Lower leg skin (tissue), 4 donors: ENCODE measurements around the gene INSIG2. TPM values are rescaled to one million over a fixed set of nuclear protein-coding genes. Genes with fewer than 3 reads are reported as not detected.

Experiments used
- DNase-seq, 2 donors: peaks; one replicate each; pipeline ENCODE4 v3.0.0-alpha.2; 2019; ENCODE audit warnings: low spot score in 2 of 2
- H3K4me3 ChIP-seq: fragments of 200-600 bp; sonication (generic); 2 replicates; pipeline ENCODE4 v1.5.1; 2017; ENCODE audit warnings: mild to moderate bottlenecking, low read depth; ENCODE audit not compliant: poor library complexity, severe bottlenecking
- CTCF ChIP-seq, 3 donors: fragments of 450-650 bp; IDR thresholded peaks; one replicate each; pipeline ENCODE4 v1.5.1; 2016; ENCODE audit warnings: antibody characterized with exemption in 3 of 3, mild to moderate bottlenecking in 3 of 3, moderate library complexity in 2 of 3
- POLR2A ChIP-seq, 2 donors: fragments of 450-650 bp; IDR thresholded peaks; one replicate each; pipeline ENCODE4 v1.6.1; 2016 to 2017; ENCODE audit warnings: antibody characterized with exemption in 2 of 2, mild to moderate bottlenecking in 1 of 2, moderate library complexity in 1 of 2
- WGBS, 2 donors: methylation state at CpG; one replicate each; pipeline ENCODE4 v1.1.5; 2018; 5-methylcytosine and 5-hydroxymethylcytosine counted together
- intact Hi-C: fragments of 100-400 bp; cut with DNase I; formaldehyde crosslinking; loops from one replicate; pipeline ENCODE4 v1.15.0; 2023; ENCODE audit warnings: low total_unique reads
- total RNA-seq, 4 donors: library from RNA; depleted of rRNA; stranded (reverse); fragments of >200 nt; gene quantifications; one replicate each; pipeline ENCODE4 v1.1.0, GENCODE V29; 2016

INSIG2 gene
- total RNA-seq, 4 donors from 2014 or later, result 11.6 to 13.6 (median 12.5) TPM

GRCh38 chr2:118062048-118062447 lies 26.2 kb upstream of the INSIG2 start:
- intact Hi-C loops, result no loop called here
- no peak overlapping the region for H3K4me3 ChIP-seq
- TF ChIP-seq CTCF (IDR thresholded peaks at IDR 0.05) (no peak), POLR2A (IDR thresholded peaks at IDR 0.05) (no peak)
- no peak for DNase-seq

- intact Hi-C loops, result no loop called here
- no peak for DNase-seq
- no peak for TF ChIP-seq POLR2A (IDR thresholded peaks at IDR 0.05)
- no peak for TF ChIP-seq CTCF (IDR thresholded peaks at IDR 0.05)
- 48 to 83% methylated on average over 2 of the region's 2 CpGs for WGBS, 2 donors
- H3K4me3 ChIP-seq, result no peak overlapping the region
Observed at GRCh38 chr2:118062669-118063068, 25.6 kb upstream of the INSIG2 start.

GRCh38 chr2:118065015-118065706 lies 23.1 kb upstream of the INSIG2 start:
- H3K4me3 ChIP-seq, result no peak overlapping the region
- intact Hi-C loops, result no loop called here
- no peak for DNase-seq
- WGBS, 2 donors, result 57 to 65% methylated on average over 5 of the region's 5 CpGs
- TF ChIP-seq POLR2A (IDR thresholded peaks at IDR 0.05) (no peak), CTCF (IDR thresholded peaks at IDR 0.05) (no peak)

GRCh38 chr2:118065921-118066511 lies 22.3 kb upstream of the INSIG2 start:
- TF ChIP-seq POLR2A (IDR thresholded peaks at IDR 0.05) (no peak), CTCF (IDR thresholded peaks at IDR 0.05) (no peak)
- intact Hi-C loops, result no loop called here
- DNase-seq, result no peak
- WGBS, 2 donors, result 77 to 81% methylated on average over 8 of the region's 8 CpGs
- H3K4me3 ChIP-seq, result no peak overlapping the region

- H3K4me3 ChIP-seq, result no peak overlapping the region
- TF ChIP-seq POLR2A (IDR thresholded peaks at IDR 0.05) (no peak), CTCF (IDR thresholded peaks at IDR 0.05) (no peak)
- intact Hi-C loops, result no loop called here
- 66 to 78% methylated on average over 9 of the region's 9 CpGs for WGBS, 2 donors
- no peak for DNase-seq
Observed at GRCh38 chr2:118077636-118078247, 10.5 kb upstream of the INSIG2 start.
